NCI-H128 (cell line): ENCODE results near the gene ATP1A3.
A peak's percentile ranks its signal among the peaks of the same experiment; 100 is the strongest.

Experiments used
- DNase-seq: peaks from one replicate; lab custom pipeline; 2025; ENCODE audit not compliant: unreplicated experiment; lab: John Stamatoyannopoulos, UW

Gene ATP1A3

DNA sequence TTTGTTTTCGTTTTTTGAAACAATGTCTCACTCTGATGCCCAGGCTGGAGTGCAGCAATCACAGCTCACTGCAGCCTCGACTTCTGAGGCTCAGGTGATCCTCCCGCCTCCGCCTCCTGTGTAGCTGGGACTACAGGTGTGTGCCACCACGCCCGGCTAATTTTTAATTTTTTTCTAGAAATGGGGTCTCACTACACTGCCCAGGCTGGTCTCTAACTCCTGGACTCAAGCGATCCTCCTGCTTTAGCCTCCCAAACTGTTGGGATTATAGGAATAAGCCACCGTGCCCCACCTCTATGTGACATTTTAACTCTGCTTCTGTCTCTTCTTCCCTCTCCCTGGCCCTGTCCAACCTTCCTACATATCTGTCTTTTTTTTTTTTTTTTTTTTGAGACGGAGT lies 5.1 kb downstream of the ATP1A3 start:
- DNase-seq = no peak

GRCh38 chr19:41987141-41987860 lies 6.7 kb downstream of the ATP1A3 start:
- DNase-seq = no peak

GRCh38 chr19:41984961-41985360 lies 9.1 kb downstream of the ATP1A3 start:
- no peak for DNase-seq

GRCh38 chr19:41981724-41982123 lies 12.3 kb downstream of the ATP1A3 start:
- no peak for DNase-seq

DNA sequence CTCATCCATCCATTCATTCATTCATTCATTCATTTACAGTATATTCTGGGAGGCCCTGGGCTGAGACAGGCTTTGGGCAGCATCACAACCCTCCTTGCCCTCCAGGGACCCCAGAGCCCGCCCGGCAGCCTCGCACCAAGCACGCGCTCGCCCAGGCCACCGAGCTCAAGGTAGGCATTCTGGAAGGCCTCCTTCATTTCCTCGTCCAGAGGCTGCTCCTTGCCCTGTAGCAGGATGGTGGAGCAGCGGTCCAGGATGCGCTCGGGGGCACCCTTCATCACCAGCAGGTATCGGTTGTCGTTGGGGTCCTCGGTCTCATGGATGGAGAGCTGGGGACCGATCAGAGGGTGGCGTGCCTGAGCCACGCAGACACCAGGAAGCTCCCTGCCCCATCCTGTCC lies 15.6 kb downstream of the ATP1A3 start:
- no peak for DNase-seq

- DNase-seq = no peak
Measured at GRCh38 chr19:41977916-41978315, 16.1 kb downstream of the ATP1A3 start.

DNA sequence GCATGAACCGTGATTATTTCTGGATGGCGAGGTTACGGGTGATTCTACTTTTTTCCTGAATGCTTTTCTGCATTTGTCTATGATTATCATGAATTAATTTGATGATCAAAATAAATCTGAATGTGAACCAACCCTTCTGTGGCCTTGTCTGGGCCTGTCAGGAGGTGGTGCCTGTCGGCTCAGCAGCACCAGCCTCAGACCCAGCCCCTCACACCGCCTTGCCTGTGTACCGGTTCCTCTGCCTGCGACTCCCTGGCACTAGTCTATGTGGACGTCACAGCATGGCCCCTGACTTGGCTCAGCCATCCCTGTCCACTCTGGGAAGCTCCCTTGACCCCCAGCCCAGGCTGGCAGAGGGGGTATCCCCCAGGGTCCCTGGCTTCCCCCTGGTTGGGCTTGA lies 19.4 kb downstream of the ATP1A3 start:
- no peak for DNase-seq

- no peak for DNase-seq
Measured at GRCh38 chr19:41971363-41971762, 22.7 kb downstream of the ATP1A3 start.

DNA sequence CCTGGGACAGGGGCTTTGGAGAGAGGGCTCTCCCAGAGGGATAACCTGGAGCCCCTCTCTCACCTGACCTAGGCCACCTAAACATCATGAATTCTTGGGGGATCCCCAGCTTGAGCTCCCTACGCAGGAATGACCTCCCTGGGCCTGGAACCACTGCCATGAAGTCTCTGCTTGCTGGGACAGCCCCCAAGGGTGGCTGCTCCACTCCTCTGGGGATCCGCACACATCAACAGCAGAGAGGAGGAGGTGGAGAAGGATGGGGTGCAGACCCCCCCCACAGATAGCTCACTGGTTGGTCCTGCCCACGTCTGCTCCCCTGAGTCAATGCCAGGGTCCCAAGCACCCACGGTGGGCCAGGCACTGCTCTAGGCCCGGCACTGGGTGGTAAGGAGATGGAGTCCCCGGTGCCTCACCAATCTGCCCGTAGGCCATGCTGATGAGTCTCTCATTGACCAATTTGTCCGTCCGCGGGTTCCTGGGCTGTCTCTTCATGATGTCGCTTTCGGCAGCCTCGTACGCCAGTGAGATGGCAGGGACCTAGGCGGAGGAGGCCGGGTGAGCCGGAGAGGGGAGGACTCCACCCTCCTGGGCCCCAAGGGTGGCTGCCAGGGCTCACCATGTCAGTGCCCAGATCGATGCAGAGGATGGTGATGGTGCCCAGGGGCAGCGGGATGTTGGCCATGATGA lies 24.1 kb downstream of the ATP1A3 start:
- DNase-seq = no peak

- DNase-seq = no peak
Measured at GRCh38 chr19:41968751-41969595, 25.1 kb downstream of the ATP1A3 start.

DNA sequence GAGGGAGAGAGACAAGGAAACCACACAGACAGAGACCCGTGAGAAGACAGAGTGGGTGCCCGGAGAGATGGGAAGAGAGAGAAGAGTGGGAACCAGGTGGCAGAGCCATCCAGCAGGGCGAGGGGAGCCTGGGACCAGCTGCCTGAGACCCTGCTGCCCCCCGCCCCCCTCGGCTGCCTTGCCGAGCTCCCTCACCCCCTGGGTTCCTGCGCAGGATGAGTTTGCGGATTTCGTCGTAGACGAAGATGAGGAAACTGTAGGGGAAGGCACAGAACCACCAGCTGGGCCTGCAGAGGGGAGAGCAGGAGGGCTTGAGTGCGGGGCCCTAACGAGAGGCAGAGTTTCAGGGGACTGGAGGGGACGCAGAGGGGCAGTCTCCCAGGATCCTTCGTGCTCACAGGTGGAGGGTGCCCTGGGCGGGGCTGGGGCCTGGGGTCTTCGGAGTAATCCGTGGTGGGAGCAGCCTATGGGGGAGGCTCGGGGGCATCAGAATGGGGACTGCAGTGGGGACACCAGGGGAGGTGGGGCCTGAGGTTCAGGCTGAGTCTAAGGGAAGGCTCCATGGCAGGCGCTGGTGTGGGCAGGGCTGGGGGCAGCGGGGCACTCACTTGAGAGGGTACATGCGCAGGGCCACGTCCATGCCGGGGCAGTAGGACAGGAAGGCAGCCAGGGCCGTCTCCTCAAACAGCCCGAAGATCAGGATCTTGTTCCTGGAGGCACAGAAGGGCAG lies 26.8 kb downstream of the ATP1A3 start:
- DNase-seq = no peak

DNA sequence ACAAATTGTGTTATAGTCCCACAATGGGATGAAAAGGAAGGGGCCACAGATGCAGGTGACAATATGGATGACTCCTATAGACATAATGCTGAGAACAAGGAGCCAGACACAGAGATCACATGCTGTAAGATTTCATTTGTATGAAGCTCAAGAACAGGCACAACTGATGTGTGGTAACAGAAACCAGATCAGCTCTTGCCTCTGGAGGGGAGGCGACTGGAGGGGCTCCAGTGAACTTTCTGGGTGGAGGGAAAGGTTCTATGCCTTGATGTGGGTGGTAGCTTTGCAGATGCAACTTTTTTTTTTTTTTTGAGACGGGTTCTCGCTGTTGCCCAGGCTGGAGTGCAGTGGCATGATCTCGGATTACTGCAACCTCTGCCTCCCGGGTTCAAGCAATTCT lies 28.9 kb downstream of the ATP1A3 start:
- DNase-seq = no peak

DNA sequence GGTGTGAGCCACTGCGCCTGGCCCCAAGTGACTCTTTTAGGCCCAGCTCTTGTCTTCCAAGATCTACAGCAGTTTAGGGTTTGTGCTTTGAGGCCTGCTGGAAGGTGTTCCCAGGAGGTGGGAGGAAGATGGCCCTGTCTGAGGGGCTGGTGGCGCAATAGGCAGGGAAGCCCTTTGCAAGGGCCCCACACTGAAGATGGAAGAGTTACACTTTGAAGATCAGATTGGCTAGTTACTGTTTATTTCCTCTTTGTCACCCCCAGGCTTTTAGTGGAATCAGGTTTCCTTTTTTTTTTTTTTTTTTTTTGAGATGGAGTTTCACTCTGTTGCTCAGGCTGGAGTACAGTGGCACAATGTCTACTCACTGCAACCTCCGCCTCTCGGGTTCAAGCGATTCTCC lies 33.1 kb downstream of the ATP1A3 start:
- DNase-seq = no peak

GRCh38 chr19:41959056-41960053 lies 34.7 kb downstream of the ATP1A3 start, which contains the start of gene RABAC1:
Gene RABAC1, minus strand, starts transcription at chr19:41959321. Its CDS starts 29 bp downstream, at chr19:41959292.
- peak; percentile 82 for DNase-seq

- DNase-seq = peak; percentile 52
Measured at GRCh38 chr19:41958367-41959055, 35.5 kb downstream of the ATP1A3 start.

GRCh38 chr19:41957838-41958366 lies 36.1 kb downstream of the ATP1A3 start:
- DNase-seq = peak; percentile 54

DNA sequence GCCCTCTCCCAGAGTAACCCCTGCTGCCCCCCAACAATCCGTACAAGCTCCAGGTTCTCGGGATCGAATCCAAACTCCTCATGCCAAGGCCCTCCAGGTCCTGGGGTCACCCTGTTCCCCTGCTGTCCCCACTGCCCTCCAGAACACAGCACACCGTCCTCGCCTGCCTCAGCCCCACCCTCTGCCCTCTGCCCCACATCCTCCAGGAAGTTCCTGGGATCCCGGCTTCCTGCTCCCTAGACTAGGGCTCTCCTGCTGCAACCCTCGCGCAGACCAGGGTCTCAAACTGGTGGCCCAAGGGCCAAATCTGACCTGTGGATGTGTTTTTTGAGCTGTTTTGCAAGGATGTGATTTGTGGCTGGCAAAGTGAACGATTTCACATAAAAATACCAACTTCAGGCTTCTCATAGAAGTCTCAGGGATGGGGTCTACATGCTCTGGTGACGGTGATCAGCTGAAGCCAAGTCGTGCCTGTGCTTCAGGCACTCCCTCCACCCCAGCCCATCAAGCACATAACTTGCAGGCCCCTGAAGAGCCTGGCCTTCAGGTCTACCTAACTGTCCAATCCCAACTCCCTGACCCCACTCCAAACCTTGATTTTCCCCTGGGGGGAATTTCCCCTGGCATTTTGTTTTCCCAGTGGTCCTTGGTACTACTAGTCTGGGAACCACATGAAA lies 36.7 kb downstream of the ATP1A3 start:
- no peak for DNase-seq

DNA sequence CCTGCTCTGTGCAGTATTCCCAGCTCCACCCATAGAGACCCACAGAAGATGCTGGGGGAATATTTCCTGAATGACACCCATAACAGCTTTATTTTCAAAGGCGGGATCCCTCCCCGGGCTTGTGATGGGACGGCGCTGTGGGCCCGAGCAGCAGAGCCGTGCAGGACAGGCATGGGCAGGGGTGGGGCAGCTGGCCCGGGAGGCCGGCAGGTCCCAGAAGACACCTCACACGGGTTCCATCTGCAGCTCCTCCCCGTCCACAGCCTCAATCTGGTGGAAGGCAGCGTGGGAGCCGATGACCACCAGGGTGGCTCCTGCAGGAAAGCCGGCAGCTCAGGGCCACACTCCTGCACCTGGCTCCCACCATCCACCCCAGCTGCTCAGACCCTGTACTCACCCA lies 37.4 kb downstream of the ATP1A3 start:
- no peak for DNase-seq
